ENCODE data around the gene SEMA4A.

GRCh38 chr1:156167536-156167935, 14.2 kb downstream of the SEMA4A start:
- TF ChIP-seq EZH2 (IDR thresholded peaks at IDR 0.05) (no peak), POLR2AphosphoS5 (IDR thresholded peaks at IDR 0.05; ENCODE audit: borderline replicate concordance, low read depth, low read length) (no peak), FOXP2 (optimal IDR thresholded peaks at IDR 0.05; ENCODE audit: control extremely low read depth, extremely low read length, insufficient read depth) (no peak)
